IPS-20b (cell line): ENCODE data around the gene MRPL9.
"Not testable (repeated sequence)": the region's sequence is repeated elsewhere in the genome, so short reads cannot be mapped to it uniquely, and the experiment has no call there.

Experiments
- H3K27ac ChIP-seq: one replicate; pipeline ENCODE4 v1.5.1; 2013; ENCODE audit warnings: low read length
- H3K27me3 ChIP-seq: 2 replicates; pipeline ENCODE4 v1.6.1; 2013; ENCODE audit warnings: mild to moderate bottlenecking, low read length, inconsistent platforms; ENCODE audit not compliant: insufficient read depth
- H3K36me3 ChIP-seq: 2 replicates; pipeline ENCODE4 v1.6.1; 2013; ENCODE audit warnings: low read depth, mild to moderate bottlenecking, inconsistent platforms, low read length, moderate library complexity; ENCODE audit not compliant: insufficient read depth
- H3K4me1 ChIP-seq: 2 replicates; pipeline ENCODE4 v1.6.1; 2013; ENCODE audit warnings: mild to moderate bottlenecking, control low read depth, inconsistent platforms, low read length, moderate library complexity; ENCODE audit not compliant: insufficient read depth
- H3K4me3 ChIP-seq: 2 replicates; pipeline ENCODE4 v1.5.1; 2013; ENCODE audit warnings: mild to moderate bottlenecking, low read length, inconsistent platforms
- H3K9ac ChIP-seq: 2 replicates; pipeline ENCODE4 v1.6.1; 2013; ENCODE audit warnings: low read depth, mild to moderate bottlenecking, inconsistent platforms, low read length, moderate library complexity
- H3K9me3 ChIP-seq: 2 replicates; pipeline ENCODE4 v1.6.1; 2013; ENCODE audit warnings: mild to moderate bottlenecking, low read depth, low read length, inconsistent platforms; ENCODE audit not compliant: insufficient read depth

MRPL9 gene

DNA sequence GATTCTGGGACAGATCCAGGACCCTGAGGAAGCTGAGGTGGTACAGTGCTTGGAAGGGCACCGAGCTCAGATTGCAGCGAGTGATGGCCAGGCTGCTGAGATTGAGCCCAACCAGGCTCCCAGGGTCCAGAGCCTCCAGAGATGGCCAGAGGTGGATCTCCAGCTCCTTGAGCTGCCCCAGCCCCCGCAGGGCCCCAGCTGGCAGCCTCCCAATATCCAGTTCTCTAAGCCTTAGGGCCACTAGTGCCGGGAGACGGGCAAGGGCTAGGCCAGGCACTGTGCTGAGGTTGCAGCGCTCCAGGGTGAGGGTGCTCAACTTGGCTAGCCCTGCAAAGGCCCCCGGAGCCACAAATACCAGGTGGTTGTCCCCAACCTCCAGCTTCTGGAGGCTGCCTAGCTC lies 38.5 kb upstream of the MRPL9 start:
- H3K4me3 ChIP-seq: no peak overlapping the region
- H3K9ac ChIP-seq: no peak overlapping the region
- no peaks in the 10 kb centered on the region for H3K9me3 ChIP-seq
- no peaks in the 10 kb centered on the region for H3K36me3 ChIP-seq
- no peaks in the 10 kb centered on the region for H3K27me3 ChIP-seq
- no peak overlapping the region for H3K27ac ChIP-seq
- H3K4me1 ChIP-seq: no peaks in the 10 kb centered on the region

GRCh38 chr1:151801310-151801820 lies 38.1 kb upstream of the MRPL9 start:
- Histone ChIP-seq H3K9me3 (no peaks in the 10 kb centered on the region), H3K27ac (no peak overlapping the region), H3K4me3 (no peak overlapping the region), H3K4me1 (no peaks in the 10 kb centered on the region), H3K9ac (no peak overlapping the region), H3K27me3 (no peaks in the 10 kb centered on the region), H3K36me3 (no peaks in the 10 kb centered on the region)

- Histone ChIP-seq H3K4me3 (no peak overlapping the region), H3K36me3 (no peaks in the 10 kb centered on the region), H3K27ac (no peak overlapping the region), H3K4me1 (no peaks in the 10 kb centered on the region), H3K9me3 (no peaks in the 10 kb centered on the region), H3K9ac (no peak overlapping the region), H3K27me3 (no peaks in the 10 kb centered on the region)
Observed at GRCh38 chr1:151800830-151801229, 37.5 kb upstream of the MRPL9 start.

DNA sequence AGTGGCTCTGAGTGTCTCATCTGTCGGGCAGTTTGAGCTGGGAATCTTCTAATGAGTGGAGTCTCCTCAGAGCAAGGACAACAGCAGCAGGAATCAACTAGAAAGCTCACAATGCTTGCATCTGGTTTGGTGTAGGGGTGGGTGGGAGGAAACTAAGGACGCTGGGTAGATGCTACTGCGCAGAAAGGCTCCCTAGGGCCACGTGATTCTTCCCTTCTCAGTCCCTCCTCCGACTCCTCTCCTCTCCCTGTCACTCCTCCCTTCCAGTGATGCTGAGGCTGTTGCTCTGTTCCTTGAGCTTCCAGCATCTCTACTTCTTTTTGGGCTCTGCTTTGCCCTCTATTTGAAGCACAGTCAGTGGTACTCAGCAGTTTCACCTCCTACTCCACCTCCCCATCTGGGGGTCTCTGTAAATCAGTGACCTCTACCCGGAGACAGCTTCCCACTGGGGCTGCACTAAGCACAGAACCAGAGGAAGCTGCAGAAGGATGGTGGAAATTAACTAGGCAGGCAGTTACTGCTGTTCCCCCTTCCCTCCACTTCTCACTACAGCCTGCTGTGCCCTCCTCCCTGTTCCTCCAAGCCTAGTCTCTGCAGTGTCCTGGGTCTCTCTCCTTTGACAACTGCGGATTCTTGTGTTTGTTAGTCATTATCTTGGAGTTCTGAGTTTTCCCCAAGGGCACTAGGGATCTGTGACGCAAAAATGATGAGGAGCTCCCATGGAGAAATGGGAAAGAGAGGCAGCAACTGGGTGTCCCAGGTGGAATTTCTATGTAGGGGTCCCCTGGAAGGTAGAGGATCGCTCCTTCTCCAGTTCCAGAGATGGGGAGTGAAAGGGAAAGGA lies 36.1 kb upstream of the MRPL9 start:
- Histone ChIP-seq H3K36me3 (no peaks in the 10 kb centered on the region), H3K27ac (no peak overlapping the region), H3K9ac (peak overlapping the region; percentile 10; the same call in 1 of the 2 replicates), H3K9me3 (no peaks in the 10 kb centered on the region), H3K4me1 (no peaks in the 10 kb centered on the region), H3K27me3 (no peaks in the 10 kb centered on the region), H3K4me3 (no peak overlapping the region)

DNA sequence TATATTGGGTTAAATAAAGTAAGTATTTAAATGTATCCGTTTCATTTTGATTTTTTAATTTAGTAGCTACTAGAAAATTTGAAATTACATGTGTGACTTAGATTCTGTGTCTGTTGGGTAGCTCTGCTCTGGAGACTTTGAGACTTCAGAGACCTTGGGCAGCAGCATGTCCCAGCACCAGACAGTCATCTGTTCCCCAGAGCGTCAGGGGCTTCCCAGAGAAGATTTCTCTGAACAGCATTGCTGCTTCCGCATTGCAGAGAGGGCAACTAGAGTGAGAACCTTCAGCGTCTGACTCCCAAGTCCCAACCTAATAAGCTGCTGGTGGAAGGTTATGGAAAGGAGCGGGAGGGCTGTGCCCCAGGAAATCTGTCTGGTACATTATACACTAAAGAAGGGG lies 35.3 kb upstream of the MRPL9 start:
- H3K27ac ChIP-seq: no peak overlapping the region
- no peaks in the 10 kb centered on the region for H3K9me3 ChIP-seq
- H3K4me3 ChIP-seq: no peak overlapping the region
- no peaks in the 10 kb centered on the region for H3K27me3 ChIP-seq
- H3K4me1 ChIP-seq: no peaks in the 10 kb centered on the region
- H3K9ac ChIP-seq: peak overlapping the region; percentile 10; the same call in 1 of the 2 replicates
- H3K36me3 ChIP-seq: no peaks in the 10 kb centered on the region

GRCh38 chr1:151790940-151791651 lies 27.8 kb upstream of the MRPL9 start:
- no peaks in the 10 kb centered on the region for H3K4me1 ChIP-seq
- H3K9me3 ChIP-seq: no peaks in the 10 kb centered on the region
- H3K4me3 ChIP-seq: peak overlapping the region; percentile 92
- H3K27ac ChIP-seq: no peak overlapping the region
- H3K9ac ChIP-seq: peak overlapping the region; percentile 75
- 0 out of 2 replicates have a peak, but pooled peaks cover 10% of the 10 kb centered on the region for H3K27me3 ChIP-seq
- H3K36me3 ChIP-seq: no peaks in the 10 kb centered on the region

DNA sequence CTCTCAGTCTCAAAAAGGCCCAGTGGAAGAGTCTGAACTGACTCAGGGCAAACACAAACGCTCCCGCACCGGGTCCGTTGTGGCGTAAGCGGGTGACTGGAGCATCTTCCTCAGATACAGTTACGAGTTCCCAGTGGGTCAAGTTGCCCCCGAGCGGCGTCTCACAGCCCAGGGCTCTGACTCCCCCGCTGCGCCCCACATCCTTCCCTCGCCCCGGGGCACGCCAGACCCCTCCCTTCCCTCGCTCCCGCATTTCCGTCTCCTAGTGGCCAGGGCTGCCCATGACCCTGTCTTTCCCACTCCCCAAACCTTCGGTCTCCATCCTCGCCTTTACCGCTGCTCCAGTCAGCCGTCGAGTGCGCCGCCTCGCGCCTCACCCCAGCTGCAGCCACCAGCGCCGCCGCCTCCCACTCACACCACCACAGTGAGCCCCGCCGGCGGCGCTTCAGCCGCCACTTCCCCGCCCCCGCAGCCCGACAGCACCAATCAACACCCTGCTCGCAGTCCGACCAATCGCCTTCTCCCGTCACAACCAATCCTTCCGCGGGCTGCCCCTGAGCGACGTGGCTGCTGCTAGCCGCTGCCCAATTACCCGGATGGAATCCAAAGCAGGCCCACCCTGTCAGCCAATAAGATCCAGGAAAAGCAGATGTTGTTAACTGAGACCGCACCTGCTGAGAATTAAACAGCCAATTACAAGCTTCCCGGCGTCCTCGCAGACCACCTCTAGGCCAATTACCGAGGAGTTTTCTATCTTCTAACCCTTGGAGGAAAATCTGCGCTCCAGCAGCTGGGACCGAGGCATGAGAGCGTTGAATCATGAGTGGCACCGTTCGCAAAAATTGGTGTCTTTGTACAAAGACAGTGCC lies 27.0 kb upstream of the MRPL9 start, which contains the start of gene TDRKH:
TSS of gene TDRKH (minus strand) at position 430 of the 869 bp plus-strand sequence. CDS start 7,478 bp downstream, outside the sequence.
- Histone ChIP-seq H3K9ac (peak within 1 kb of the TSS; percentile 75), H3K4me1 (no peaks in the 10 kb centered on the region), H3K27me3 (0 out of 2 replicates have a peak, but pooled peaks cover 10% of the 10 kb centered on the region), H3K36me3 (no peaks in the 10 kb centered on the region), H3K4me3 (peak within 1 kb of the TSS; percentile 92), H3K27ac (no peak within 1 kb of the TSS), H3K9me3 (no peaks in the 10 kb centered on the region)

GRCh38 chr1:151787689-151788088 lies 24.4 kb upstream of the MRPL9 start:
- no peaks in the 10 kb centered on the region for H3K4me1 ChIP-seq
- H3K9ac ChIP-seq: no peak overlapping the region
- H3K4me3 ChIP-seq: no peak overlapping the region
- no peaks in the 10 kb centered on the region for H3K36me3 ChIP-seq
- H3K9me3 ChIP-seq: no peaks in the 10 kb centered on the region
- H3K27ac ChIP-seq: no peak overlapping the region
- H3K27me3 ChIP-seq: 0 out of 2 replicates have a peak, but pooled peaks cover 10% of the 10 kb centered on the region

- Histone ChIP-seq H3K9ac (no peak overlapping the region), H3K4me3 (no peak overlapping the region), H3K9me3 (no peaks in the 10 kb centered on the region), H3K4me1 (no peaks in the 10 kb centered on the region), H3K27ac (no peak overlapping the region), H3K36me3 (peaks cover 21% of the 10 kb centered on the region; the same call in 1 of the 2 replicates), H3K27me3 (no peaks in the 10 kb centered on the region)
Observed at GRCh38 chr1:151783796-151784195, 20.5 kb upstream of the MRPL9 start.

GRCh38 chr1:151782741-151783140 lies 19.4 kb upstream of the MRPL9 start:
- Histone ChIP-seq H3K27me3 (no peaks in the 10 kb centered on the region), H3K4me3 (no peak overlapping the region), H3K9me3 (no peaks in the 10 kb centered on the region), H3K27ac (no peak overlapping the region), H3K9ac (no peak overlapping the region), H3K4me1 (no peaks in the 10 kb centered on the region), H3K36me3 (peaks cover 31% of the 10 kb centered on the region; the same call in 1 of the 2 replicates)

DNA sequence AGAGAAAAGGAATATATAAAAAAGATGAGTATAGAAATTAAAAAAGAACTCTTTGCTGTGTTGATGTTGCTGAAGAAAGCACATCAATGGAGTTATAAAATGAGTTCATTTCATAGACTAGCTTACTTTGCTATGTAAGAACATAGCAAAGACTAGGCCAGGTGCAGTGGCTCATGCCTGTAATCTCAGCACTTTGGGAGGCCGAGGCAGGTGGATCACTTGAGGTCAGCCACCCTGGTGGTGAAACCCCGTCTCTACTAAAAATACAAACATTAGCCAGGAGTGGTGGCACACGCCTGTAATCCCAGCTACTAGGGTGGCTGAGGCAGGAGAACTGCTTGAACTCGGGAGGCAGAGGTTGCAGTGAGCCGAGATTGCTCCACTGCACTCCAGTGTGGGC lies 18.7 kb upstream of the MRPL9 start:
- H3K27me3 ChIP-seq: not testable (repeated sequence)

More for the DNA sequence above, 18.7 kb upstream of the MRPL9 start:
- H3K4me3 ChIP-seq, H3K27ac ChIP-seq, H3K9ac ChIP-seq, H3K4me1 ChIP-seq, H3K9me3 ChIP-seq: not testable (repeated sequence)
- peaks cover 31% of the 10 kb centered on the region; the same call in 1 of the 2 replicates for H3K36me3 ChIP-seq
